Fibroblast of lung (primary cell): ENCODE results near the gene OR2A2.

Experiments used
- EZH2 ChIP-seq: IDR thresholded peaks from 2 replicates; pipeline ENCODE4 v1.5.1; 2012; ENCODE audit warnings: low read length, control low read depth, mild to moderate bottlenecking; ENCODE audit errors: missing control alignments
- TF ChIP-seq, protein P1 (sequence below), 2 donors: IDR thresholded peaks in 1 of 2; conservative IDR thresholded peaks in 1 of 2; 1 replicate in 1 of 2; 2 replicates in 1 of 2; pipeline ENCODE4 v1.5.1; 2011 to 2012; ENCODE audit warnings: low read length in 2 of 2, control low read depth in 1 of 2, inconsistent platforms in 1 of 2, low read depth in 1 of 2, mild to moderate bottlenecking in 1 of 2

DNA sequence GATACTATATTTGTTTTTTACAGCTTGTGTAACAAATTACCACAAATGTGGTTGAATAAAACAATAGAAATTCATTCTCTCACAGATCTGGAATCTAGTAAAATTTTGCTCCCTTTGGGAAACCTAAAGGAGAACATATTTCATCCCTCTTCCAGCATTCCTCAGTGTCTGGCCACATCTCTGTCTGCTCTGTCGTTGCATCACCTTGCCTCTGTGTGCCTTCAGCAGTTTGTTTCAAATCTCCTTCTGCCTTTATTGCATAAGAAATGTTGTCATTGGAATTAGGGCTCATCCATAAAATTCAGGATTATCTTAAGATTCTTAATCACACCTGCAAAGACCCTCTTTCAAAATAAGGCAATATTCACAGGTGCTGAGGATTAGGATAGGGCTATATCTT lies 28.1 kb downstream of the OR2A2 start:
- TF ChIP-seq, protein P1, sequence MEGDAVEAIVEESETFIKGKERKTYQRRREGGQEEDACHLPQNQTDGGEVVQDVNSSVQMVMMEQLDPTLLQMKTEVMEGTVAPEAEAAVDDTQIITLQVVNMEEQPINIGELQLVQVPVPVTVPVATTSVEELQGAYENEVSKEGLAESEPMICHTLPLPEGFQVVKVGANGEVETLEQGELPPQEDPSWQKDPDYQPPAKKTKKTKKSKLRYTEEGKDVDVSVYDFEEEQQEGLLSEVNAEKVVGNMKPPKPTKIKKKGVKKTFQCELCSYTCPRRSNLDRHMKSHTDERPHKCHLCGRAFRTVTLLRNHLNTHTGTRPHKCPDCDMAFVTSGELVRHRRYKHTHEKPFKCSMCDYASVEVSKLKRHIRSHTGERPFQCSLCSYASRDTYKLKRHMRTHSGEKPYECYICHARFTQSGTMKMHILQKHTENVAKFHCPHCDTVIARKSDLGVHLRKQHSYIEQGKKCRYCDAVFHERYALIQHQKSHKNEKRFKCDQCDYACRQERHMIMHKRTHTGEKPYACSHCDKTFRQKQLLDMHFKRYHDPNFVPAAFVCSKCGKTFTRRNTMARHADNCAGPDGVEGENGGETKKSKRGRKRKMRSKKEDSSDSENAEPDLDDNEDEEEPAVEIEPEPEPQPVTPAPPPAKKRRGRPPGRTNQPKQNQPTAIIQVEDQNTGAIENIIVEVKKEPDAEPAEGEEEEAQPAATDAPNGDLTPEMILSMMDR (conservative IDR thresholded peaks at IDR 0.05 in 1 of 2, IDR thresholded peaks at IDR 0.05 in 1 of 2; ENCODE audit: low read depth in 1 of 2, low read length in 2 of 2): no peak
- TF ChIP-seq EZH2: no peak
